GM12874 (cell line): ENCODE results near the gene ANKRD55.

Source experiments
- TF ChIP-seq, protein P1 (sequence below): IDR thresholded peaks from 2 replicates; pipeline ENCODE4 v1.5.1; 2011; ENCODE audit warnings: low read depth, mild to moderate bottlenecking, control low read depth, low read length, moderate library complexity; ENCODE audit not compliant: insufficient read depth

Gene ANKRD55

DNA sequence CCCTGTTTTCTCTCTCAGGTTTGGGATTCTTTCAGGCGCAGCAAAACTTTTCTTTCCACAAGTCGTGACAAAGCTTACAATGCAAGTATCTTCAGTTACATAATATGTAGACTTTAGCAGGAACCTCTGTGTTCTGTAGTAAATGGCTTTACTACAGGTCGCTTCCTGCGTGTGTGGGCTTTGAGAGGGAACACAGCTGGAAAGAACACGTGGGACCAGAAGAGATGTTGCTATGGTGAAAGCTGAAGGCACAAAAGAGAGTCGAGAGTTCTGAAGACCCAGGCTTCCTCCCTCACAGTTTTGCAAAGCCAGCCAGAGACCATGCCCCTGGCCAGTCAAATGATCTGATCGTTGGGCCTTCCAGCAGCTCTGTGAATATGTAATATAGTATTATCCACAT, 4.0 kb downstream of the ANKRD55 start:
- TF ChIP-seq, protein P1, sequence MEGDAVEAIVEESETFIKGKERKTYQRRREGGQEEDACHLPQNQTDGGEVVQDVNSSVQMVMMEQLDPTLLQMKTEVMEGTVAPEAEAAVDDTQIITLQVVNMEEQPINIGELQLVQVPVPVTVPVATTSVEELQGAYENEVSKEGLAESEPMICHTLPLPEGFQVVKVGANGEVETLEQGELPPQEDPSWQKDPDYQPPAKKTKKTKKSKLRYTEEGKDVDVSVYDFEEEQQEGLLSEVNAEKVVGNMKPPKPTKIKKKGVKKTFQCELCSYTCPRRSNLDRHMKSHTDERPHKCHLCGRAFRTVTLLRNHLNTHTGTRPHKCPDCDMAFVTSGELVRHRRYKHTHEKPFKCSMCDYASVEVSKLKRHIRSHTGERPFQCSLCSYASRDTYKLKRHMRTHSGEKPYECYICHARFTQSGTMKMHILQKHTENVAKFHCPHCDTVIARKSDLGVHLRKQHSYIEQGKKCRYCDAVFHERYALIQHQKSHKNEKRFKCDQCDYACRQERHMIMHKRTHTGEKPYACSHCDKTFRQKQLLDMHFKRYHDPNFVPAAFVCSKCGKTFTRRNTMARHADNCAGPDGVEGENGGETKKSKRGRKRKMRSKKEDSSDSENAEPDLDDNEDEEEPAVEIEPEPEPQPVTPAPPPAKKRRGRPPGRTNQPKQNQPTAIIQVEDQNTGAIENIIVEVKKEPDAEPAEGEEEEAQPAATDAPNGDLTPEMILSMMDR, result no peak

DNA sequence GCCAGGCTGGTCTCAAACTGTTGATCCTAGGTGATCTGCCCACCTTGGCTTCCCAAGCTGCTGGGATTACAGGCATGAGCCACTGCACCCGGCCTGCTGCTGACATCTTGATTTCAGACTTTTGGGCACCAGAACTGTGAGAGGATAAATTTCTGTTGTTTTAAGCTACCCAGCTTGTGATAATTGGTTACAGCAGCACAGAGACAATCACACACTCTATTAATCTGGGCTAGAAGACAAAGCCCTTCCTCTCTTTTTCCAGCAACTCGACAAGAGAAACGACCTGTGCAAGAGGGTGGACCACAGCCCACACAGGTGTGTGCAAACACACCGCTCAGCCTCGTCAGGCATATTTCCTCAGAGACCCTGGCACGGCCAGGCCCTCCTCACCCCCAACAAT, 4.5 kb downstream of the ANKRD55 start:
- TF ChIP-seq, protein P1, result no peak

DNA sequence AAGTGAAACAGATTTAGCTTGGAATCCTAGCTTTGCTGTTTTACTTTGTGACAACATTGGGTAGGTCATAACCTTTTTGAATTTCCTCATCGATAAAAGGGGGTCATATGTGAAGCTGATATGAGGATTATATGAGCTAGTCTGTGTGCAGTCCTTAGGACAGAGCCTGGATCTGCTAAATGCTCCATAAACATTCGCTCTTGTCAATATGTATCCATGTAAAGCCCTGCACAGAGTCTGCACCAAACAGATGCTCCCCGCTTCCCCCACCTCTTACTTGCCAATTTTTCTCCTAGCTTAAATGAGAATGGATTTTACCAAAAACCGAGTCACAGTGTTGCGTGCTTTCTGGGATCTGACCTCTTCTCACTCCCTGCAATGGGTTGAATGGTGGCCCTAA, 5.4 kb downstream of the ANKRD55 start:
- TF ChIP-seq, protein P1, result no peak

DNA sequence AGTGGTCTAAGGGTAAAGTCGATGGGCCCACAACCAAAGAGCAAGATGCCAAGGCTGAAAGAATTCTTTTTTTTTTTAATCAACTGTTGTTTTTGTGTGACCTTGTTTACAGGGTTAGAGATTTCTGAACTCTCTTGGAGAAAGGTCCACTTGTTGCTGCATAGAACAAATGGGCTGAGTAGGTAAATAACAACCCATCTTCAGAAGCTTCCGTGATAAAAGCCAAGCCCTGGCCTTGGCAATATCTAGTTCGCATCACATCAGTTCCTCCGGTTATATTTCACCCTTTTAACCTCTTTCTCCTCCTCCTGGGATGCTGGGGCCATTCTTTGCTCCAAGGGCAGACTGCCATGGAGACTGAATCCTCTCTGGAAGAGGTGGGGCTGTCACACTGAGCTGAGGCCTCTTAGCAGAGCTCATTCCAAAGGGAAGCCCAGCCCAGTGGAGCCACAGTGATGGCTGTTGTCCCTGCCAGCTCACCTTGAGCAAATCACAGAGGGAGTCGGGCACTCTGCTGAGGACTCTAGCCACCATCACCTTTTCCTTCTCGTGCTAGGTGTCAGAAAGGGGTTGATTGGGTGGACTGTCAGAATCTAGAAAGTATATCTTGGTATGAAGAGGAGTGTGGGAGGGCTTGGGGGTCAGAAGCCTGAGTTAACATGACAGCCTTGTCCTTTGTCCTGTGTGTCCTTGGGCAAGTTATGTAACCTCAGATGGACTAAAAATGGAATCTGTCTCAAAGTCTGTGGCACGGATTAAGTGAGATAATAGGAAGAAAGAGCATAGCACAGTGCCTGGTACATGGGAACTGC, 17.9 kb downstream of the ANKRD55 start:
- TF ChIP-seq, protein P1, result no peak

DNA sequence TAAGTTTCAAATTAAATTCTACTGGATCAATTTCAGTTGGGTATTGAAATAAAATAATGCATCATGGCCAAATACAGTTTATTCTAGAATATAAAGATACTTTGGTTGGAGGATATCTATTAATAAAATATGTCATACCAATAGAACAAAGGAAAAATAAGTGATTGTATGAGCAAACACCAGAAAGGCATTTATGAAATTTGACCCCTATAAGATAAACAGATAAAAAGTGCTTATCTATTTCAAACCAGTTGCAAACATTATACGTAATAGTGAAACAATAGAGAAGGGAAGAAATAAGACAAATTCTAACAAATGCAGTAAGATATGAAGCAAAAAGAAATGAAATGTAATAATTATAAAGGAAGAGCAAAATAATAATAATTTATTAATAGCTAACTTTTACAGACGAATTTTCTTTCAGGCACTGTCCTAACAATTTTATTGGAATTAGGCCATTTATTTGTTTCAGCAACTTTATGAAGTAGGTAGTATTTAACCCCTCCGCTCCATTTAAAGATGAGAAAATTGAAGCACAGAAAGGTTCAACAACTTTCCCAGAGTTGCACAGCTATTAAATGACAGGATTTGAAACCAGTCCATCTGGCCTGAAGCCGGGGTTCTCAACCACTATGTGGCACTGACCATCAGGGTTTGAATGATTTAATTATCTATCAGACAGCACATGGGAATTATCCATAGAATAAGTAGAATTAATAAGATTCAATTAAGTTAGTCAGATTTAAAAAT, 20.8 kb downstream of the ANKRD55 start:
- TF ChIP-seq, protein P1, result no peak

DNA sequence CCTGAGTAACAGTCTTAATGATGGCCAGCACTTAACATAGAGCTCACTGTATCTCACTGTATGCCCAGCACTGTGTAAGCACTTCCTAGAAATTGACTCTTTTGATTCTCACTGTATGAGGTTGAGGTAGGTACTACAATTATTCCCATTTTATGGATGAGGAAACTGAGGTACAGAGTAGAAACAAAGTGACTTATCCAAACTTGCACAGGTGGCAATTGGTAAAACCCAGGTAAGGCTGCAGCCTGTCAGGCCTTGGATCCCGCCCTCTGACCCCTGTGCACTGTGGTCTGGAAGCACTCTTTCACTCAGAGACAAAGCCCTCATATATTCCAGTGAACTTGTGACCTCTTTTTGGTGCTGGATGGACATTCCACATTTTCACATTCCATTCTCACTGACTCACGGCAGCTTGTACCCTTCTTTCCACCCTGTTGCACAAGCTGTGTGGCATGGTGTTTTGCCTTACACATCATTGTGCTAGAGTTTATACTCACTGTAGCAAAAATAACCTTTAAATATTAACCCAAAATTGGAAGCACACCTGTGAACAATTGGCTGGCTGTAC, 21.7 kb downstream of the ANKRD55 start:
- TF ChIP-seq, protein P1, result no peak

DNA sequence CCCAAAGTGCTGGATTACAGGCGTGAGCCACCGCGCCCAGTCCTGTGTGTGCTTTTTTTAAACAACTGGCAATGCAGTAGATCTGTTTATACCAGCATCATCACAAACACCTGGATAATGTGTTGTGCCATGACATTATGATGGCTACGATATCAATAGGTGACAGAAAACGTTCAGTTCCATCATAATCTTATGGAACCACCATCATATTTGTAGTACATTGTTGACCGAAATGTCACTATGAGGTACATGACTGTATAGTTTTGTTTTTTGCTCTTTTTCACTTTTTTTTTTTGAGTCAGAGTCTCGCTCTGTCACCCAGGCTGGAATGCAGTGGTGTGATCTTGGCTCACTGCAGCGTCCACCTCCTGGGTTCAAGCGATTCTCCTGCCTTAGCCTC, 24.4 kb downstream of the ANKRD55 start:
- TF ChIP-seq, protein P1, result no peak
